ENCODE data around the gene GMPPA. TPM values are rescaled to one million over a fixed set of nuclear protein-coding genes. Genes with fewer than 3 reads are reported as not detected.

The GMPPA gene
- total and polyA plus RNA-seq, 9 of the 15 experiments (the other 6 are each of a cell fraction or from before 2014, with no cell fraction given), result 7.0 to 101 (median 66.7) TPM

DNA sequence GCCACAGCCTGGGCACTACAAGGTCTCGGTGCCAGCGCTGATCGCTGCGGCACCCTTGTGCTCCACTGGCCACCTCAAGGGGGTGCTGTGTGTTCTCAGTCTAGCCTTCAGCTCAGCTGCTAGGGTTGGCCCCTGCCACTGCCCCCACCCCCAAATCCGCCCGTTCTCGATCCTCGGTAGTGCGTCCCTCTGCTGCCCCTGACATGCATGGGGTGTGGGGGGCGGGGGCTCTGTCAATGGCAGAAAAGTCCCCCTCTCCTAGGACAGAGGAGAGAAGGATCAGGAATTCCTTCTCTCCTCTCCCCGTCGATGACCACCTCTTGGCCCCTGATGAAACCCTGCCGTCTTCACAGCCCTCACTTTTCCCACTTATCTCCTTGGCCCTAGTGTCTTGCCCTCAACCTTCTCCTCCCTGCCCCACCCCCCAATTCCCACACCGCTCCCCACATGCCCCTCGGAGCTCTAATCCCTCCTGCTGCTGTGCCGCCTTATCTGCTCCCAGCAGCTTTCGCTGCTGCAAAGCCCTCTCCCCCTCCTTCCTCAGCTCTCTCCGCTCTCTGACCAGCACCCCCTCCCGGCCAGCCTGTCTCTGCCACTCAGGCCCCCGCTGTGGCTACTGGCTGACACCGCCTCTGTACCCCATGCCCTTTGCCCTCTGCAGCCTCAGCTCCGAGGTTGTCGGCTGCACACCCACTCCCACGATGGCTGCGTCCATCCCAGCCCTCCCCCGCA lies 11.3 kb downstream of the GMPPA start (continued):
- TF ChIP-seq, protein P1, sequence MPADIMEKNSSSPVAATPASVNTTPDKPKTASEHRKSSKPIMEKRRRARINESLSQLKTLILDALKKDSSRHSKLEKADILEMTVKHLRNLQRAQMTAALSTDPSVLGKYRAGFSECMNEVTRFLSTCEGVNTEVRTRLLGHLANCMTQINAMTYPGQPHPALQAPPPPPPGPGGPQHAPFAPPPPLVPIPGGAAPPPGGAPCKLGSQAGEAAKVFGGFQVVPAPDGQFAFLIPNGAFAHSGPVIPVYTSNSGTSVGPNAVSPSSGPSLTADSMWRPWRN (IDR thresholded peaks at IDR 0.05; ENCODE audit: low read depth), result peak; percentile 88
- TF ChIP-seq ZNF274 (IDR thresholded peaks at IDR 0.05; ENCODE audit: borderline replicate concordance, low read depth, low read length) (no peak), BCLAF1 (IDR thresholded peaks at IDR 0.05; ENCODE audit: borderline replicate concordance in 1 of 2, control insufficient read depth in 1 of 2, low read depth in 2 of 2, low read length in 1 of 2) (0 out of 4 replicates have a peak, but pooled peaks of 1 of the 2 experiments have one; percentile 43), THAP7 (CRISPR knock-in tag; IDR thresholded peaks at IDR 0.05) (no peak), SMARCE1 (IDR thresholded peaks at IDR 0.05) (peak; percentile 98), EZH2 (IDR thresholded peaks at IDR 0.05; ENCODE audit: borderline replicate concordance, low read depth, low read length) (no peak), ELF2 (CRISPR knock-in tag; IDR thresholded peaks at IDR 0.05) (no peak), ZSCAN29 (IDR thresholded peaks at IDR 0.05) (0 out of 2 replicates have a peak, but pooled peaks have one; percentile 33), NONO (IDR thresholded peaks at IDR 0.05; ENCODE audit: low read depth in 2 of 2, low read length in 1 of 2) (peak in 1 of 2 experiments; percentile 50; a peak in 1 of 4 replicates), FOSL1 (tag; conservative IDR thresholded peaks at IDR 0.05) (peak; percentile 49; the same call in 1 of the 2 replicates), ZNF197 (CRISPR knock-in tag; IDR thresholded peaks at IDR 0.05; ENCODE audit: low read depth) (peak; percentile 51; the same call in 1 of the 2 replicates), ZNF589 (CRISPR knock-in tag; IDR thresholded peaks at IDR 0.05; ENCODE audit: low read depth) (peak; percentile 65; the same call in 1 of the 2 replicates)
- TF ChIP-seq, protein P2, sequence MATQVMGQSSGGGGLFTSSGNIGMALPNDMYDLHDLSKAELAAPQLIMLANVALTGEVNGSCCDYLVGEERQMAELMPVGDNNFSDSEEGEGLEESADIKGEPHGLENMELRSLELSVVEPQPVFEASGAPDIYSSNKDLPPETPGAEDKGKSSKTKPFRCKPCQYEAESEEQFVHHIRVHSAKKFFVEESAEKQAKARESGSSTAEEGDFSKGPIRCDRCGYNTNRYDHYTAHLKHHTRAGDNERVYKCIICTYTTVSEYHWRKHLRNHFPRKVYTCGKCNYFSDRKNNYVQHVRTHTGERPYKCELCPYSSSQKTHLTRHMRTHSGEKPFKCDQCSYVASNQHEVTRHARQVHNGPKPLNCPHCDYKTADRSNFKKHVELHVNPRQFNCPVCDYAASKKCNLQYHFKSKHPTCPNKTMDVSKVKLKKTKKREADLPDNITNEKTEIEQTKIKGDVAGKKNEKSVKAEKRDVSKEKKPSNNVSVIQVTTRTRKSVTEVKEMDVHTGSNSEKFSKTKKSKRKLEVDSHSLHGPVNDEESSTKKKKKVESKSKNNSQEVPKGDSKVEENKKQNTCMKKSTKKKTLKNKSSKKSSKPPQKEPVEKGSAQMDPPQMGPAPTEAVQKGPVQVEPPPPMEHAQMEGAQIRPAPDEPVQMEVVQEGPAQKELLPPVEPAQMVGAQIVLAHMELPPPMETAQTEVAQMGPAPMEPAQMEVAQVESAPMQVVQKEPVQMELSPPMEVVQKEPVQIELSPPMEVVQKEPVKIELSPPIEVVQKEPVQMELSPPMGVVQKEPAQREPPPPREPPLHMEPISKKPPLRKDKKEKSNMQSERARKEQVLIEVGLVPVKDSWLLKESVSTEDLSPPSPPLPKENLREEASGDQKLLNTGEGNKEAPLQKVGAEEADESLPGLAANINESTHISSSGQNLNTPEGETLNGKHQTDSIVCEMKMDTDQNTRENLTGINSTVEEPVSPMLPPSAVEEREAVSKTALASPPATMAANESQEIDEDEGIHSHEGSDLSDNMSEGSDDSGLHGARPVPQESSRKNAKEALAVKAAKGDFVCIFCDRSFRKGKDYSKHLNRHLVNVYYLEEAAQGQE (IDR thresholded peaks at IDR 0.05; ENCODE audit: borderline replicate concordance), result peak; percentile 37
- TF ChIP-seq, protein P2 (CRISPR knock-in tag; IDR thresholded peaks at IDR 0.05; ENCODE audit: low read depth), result 0 out of 2 replicates have a peak, but pooled peaks have one; percentile 47

All from K562 (cell line).